ENCODE results near the gene SLC49A3.

- TF ChIP-seq IKZF2 (IDR thresholded peaks at IDR 0.05): no peak
- no peak for TF ChIP-seq SIN3A (IDR thresholded peaks at IDR 0.05; ENCODE audit: low read depth, low read length)
- no peak for TF ChIP-seq POLR2AphosphoS5 (IDR thresholded peaks at IDR 0.05; ENCODE audit: low read length)
- no peak for TF ChIP-seq CTCF (IDR thresholded peaks at IDR 0.05 in 2 of 3, conservative IDR thresholded peaks at IDR 0.05 in 1 of 3; ENCODE audit: control insufficient read depth in 2 of 3, extremely low read depth in 1 of 3, insufficient read depth in 1 of 3, low read depth in 3 of 3, low read length in 3 of 3)
- TF ChIP-seq STAT3 (IDR thresholded peaks at IDR 0.05; ENCODE audit: low read depth, low read length): no peak
- TF ChIP-seq POLR2A (IDR thresholded peaks at IDR 0.05; ENCODE audit: low read depth, low read length): no peak
- no peak for TF ChIP-seq EGR1 (IDR thresholded peaks at IDR 0.05; ENCODE audit: borderline replicate concordance in 1 of 2, low read depth in 2 of 2, low read length in 2 of 2)
- no peak for TF ChIP-seq SRF (IDR thresholded peaks at IDR 0.05; ENCODE audit: low read depth in 2 of 2, low read length in 2 of 2)
These were observed 24.1 kb upstream of the SLC49A3 start for GRCh38 chr4:712916-713632.

Measured in GM12878 (cell line).